Stomach smooth muscle (tissue), 2 donors: Measurements from ENCODE around the gene NPL.

ENCODE experiments used
- H3K27ac ChIP-seq: one replicate; pipeline ENCODE4 v1.7.0; 2013; ENCODE audit warnings: mild to moderate bottlenecking, low read length, inconsistent platforms
- H3K27me3 ChIP-seq, 2 donors: one replicate each; pipeline ENCODE4 v1.7.0; 2013; ENCODE audit warnings: low read length in 2 of 2; ENCODE audit not compliant: insufficient read depth in 2 of 2, control insufficient read depth in 1 of 2
- H3K36me3 ChIP-seq, 2 donors: one replicate each; pipeline ENCODE4 v1.7.0; 2013; ENCODE audit warnings: low read length in 2 of 2; ENCODE audit not compliant: control insufficient read depth in 2 of 2, insufficient read depth in 2 of 2
- H3K4me1 ChIP-seq: one replicate; pipeline ENCODE4 v1.7.0; 2013; ENCODE audit warnings: low read length; ENCODE audit not compliant: control insufficient read depth, insufficient read depth
- H3K4me3 ChIP-seq, 2 donors: one replicate each; pipeline ENCODE4 v1.7.0; 2013; ENCODE audit warnings: low read length in 2 of 2
- H3K9ac ChIP-seq, 2 donors: one replicate each; pipeline ENCODE4 v1.7.0; 2013; ENCODE audit warnings: low read length in 2 of 2, mild to moderate bottlenecking in 1 of 2
- H3K9me3 ChIP-seq, 2 donors: one replicate each; pipeline ENCODE4 v1.7.0; 2013; ENCODE audit warnings: low read length in 2 of 2; ENCODE audit not compliant: control insufficient read depth in 2 of 2
- donor health status: healthy.
- donor health status: Pancreatic carcinoma.

NPL gene

GRCh38 chr1:182867861-182868260, 78.3 kb downstream of the NPL start:
- H3K4me3 ChIP-seq: no peak overlapping the region
- H3K27me3 ChIP-seq: no peaks in the 10 kb centered on the region
- H3K9ac ChIP-seq: no peak overlapping the region
- H3K36me3 ChIP-seq: peaks cover 40 to 56% of the 10 kb centered on the region in 2 donors
- no peak overlapping the region for H3K27ac ChIP-seq
- H3K9me3 ChIP-seq: no peaks in the 10 kb centered on the region
- H3K4me1 ChIP-seq: no peaks in the 10 kb centered on the region

DNA sequence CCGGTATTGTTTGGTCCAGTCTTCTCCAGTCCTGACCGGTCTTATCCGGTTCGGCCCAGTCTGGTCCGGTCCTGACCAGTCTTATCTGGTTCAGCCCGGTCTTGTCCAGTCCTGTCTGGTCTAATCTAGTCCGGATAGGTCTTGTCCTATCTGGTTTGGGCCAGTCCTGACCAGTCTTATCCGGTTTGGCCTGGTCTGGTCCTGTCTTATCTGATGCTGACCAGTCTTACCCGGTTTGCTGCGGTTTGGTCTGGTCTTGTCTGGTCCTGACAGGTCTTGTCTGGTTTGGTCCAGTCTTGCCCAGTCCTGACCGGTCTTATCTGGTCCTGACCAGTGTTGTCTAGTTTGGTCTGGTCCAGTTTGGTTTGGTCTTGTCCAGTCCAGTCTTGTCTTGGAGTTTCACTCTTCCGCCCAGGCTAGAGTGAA, 79.7 kb downstream of the NPL start:
- H3K27ac ChIP-seq: no peak overlapping the region
- no peak overlapping the region for H3K9ac ChIP-seq
- H3K27me3 ChIP-seq: no peaks in the 10 kb centered on the region
- H3K9me3 ChIP-seq: no peaks in the 10 kb centered on the region
- no peak overlapping the region for H3K4me3 ChIP-seq
- H3K4me1 ChIP-seq: no peaks in the 10 kb centered on the region
- H3K36me3 ChIP-seq: peaks cover 48 to 64% of the 10 kb centered on the region in 2 donors

GRCh38 chr1:182872881-182873280, 83.3 kb downstream of the NPL start:
- peaks cover 57 to 70% of the 10 kb centered on the region in 2 donors for H3K36me3 ChIP-seq
- no peaks in the 10 kb centered on the region for H3K4me1 ChIP-seq
- H3K27ac ChIP-seq: no peak overlapping the region
- H3K9me3 ChIP-seq: no peaks in the 10 kb centered on the region
- H3K4me3 ChIP-seq: no peak overlapping the region
- no peak overlapping the region for H3K9ac ChIP-seq
- no peaks in the 10 kb centered on the region for H3K27me3 ChIP-seq

DNA sequence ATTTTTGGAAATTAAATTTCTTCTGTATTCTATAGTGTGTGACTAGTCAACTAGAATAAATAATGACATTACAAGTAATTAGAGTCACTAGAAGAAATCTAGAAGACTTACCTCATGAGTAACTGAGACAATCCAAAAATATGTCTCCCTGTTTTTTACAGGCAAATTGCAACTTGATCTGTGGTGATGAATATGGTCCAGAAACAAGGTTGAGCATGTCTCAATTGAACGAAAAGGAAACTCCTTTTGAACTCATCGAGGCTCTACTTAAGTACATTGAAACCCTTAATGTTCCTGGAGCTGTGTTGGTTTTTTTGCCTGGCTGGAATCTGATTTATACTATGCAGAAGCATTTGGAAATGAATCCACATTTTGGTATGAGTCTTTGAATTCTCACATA, 86.3 kb downstream of the NPL start:
- peaks cover 66 to 74% of the 10 kb centered on the region in 2 donors for H3K36me3 ChIP-seq
- H3K4me3 ChIP-seq: no peak overlapping the region
- no peak overlapping the region for H3K27ac ChIP-seq
- no peak overlapping the region for H3K9ac ChIP-seq
- no peaks in the 10 kb centered on the region for H3K9me3 ChIP-seq
- no peaks in the 10 kb centered on the region for H3K27me3 ChIP-seq
- no peaks in the 10 kb centered on the region for H3K4me1 ChIP-seq

- Histone ChIP-seq H3K9me3 (no peaks in the 10 kb centered on the region), H3K4me1 (no peaks in the 10 kb centered on the region), H3K27me3 (no peaks in the 10 kb centered on the region), H3K4me3 (no peak overlapping the region), H3K36me3 (peaks cover 75 to 87% of the 10 kb centered on the region in 2 donors), H3K27ac (no peak overlapping the region), H3K9ac (no peak overlapping the region)
These were observed 87.8 kb downstream of the NPL start for GRCh38 chr1:182877331-182877730.

DNA sequence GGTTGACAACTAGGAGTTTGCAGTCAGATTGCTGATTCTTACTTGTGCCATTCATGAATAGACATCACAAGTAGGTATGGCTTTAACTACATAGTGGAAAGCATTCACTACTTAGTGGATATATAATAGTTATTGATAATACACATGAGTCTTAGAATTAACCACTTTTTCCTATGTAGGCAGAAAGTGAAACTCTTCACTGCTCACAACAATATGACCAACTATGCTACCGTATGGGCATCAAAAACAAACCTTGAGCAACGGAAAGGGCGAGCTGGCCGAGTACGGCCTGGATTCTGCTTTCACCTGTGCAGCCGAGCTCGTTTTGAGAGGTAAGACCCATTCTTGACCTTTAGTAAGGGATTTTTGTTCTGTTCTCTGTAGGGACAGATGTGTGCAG, 88.3 kb downstream of the NPL start:
- Histone ChIP-seq H3K9me3 (no peaks in the 10 kb centered on the region), H3K36me3 (peaks cover 74 to 84% of the 10 kb centered on the region in 2 donors), H3K9ac (no peak overlapping the region), H3K4me1 (no peaks in the 10 kb centered on the region), H3K27me3 (no peaks in the 10 kb centered on the region), H3K4me3 (no peak overlapping the region), H3K27ac (no peak overlapping the region)
